Mammary epithelial cell (primary cell): ENCODE data around the gene ZNF660.

Experiments used
- CTCF ChIP-seq, 2 donors: IDR thresholded peaks in 1 of 2; conservative IDR thresholded peaks in 1 of 2; 2 replicates each; pipeline ENCODE4 v1.5.1; 2011 to 2012; ENCODE audit warnings: inconsistent platforms in 2 of 2, low read length in 2 of 2, mild to moderate bottlenecking in 2 of 2, control low read depth in 1 of 2, low read depth in 1 of 2; ENCODE audit not compliant: insufficient read depth in 1 of 2; ENCODE audit errors: extremely low read depth in 1 of 2
- EZH2 ChIP-seq: IDR thresholded peaks from 2 replicates; pipeline ENCODE4 v1.6.1; 2012; ENCODE audit warnings: low read length, inconsistent platforms, borderline replicate concordance

- TF ChIP-seq CTCF (conservative IDR thresholded peaks at IDR 0.05 in 1 of 2, IDR thresholded peaks at IDR 0.05 in 1 of 2; ENCODE audit: extremely low read depth in 1 of 2, insufficient read depth in 1 of 2, low read depth in 1 of 2, low read length in 2 of 2) (no peak), EZH2 (no peak)
Observed at GRCh38 chr3:44601749-44602148, 17.0 kb downstream of the ZNF660 start.
